Bronchial epithelial cell (primary cell): Measurements from ENCODE around the gene TOMM22. TPM values are rescaled to one million over a fixed set of nuclear protein-coding genes. Genes with fewer than 3 reads are reported as not detected.

ENCODE experiments used
- DNase-seq: peaks from one replicate; pipeline ENCODE4 v3.0.0-alpha.2; 2010; ENCODE audit warnings: low read depth
- FAIRE-seq: peaks from 2 replicates; lab custom pipeline; 2011; peaks lifted over from hg19 to GRCh38; lab: Jason Lieb, UNC
- H3K27me3 ChIP-seq: 2 replicates; pipeline ENCODE4 v1.5.1; 2011; ENCODE audit warnings: low read length; ENCODE audit not compliant: control insufficient read depth, insufficient read depth
- H3K36me3 ChIP-seq: 2 replicates; pipeline ENCODE4 v1.5.1; 2011; ENCODE audit warnings: low read length; ENCODE audit not compliant: control insufficient read depth, insufficient read depth
- H3K4me3 ChIP-seq: 2 replicates; pipeline ENCODE4 v1.5.1; 2011; ENCODE audit warnings: mild to moderate bottlenecking, low read depth, low read length, control low read depth
- total RNA-seq: library from RNA; depleted of rRNA; stranded (reverse); fragments of >200 nt; gene quantifications from 2 replicates; pipeline ENCODE4 v1.2.1, GENCODE V29; 2014
- TF ChIP-seq, protein P1 (sequence below): IDR thresholded peaks from 2 replicates; pipeline ENCODE4 v1.5.1; 2011; ENCODE audit warnings: mild to moderate bottlenecking, moderate library complexity, low read length, control low read depth, inconsistent platforms; ENCODE audit not compliant: insufficient read depth, severe bottlenecking

The TOMM22 gene
- total RNA-seq, 1 donor from 2014 or later: 70.0 TPM

DNA sequence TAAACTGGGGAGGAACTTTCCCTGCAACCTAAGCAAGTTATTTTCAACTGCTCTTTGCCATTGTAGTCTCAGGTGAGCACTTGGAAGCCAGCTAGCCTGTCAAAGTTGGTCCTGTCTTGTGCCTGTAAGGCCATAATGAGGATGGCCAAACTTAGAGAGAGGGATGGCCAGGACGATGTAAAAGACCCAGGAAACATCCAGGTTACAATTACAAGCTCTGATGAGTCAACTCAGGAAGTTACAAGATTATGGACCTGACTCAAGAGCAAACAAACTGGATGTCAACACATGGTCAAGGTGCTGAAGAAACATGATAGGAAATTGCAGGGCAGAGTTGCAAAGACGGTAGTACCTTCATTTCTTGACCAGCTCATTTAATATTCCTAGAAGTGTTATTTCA, 25.6 kb downstream of the TOMM22 start:
- TF ChIP-seq, protein P1, sequence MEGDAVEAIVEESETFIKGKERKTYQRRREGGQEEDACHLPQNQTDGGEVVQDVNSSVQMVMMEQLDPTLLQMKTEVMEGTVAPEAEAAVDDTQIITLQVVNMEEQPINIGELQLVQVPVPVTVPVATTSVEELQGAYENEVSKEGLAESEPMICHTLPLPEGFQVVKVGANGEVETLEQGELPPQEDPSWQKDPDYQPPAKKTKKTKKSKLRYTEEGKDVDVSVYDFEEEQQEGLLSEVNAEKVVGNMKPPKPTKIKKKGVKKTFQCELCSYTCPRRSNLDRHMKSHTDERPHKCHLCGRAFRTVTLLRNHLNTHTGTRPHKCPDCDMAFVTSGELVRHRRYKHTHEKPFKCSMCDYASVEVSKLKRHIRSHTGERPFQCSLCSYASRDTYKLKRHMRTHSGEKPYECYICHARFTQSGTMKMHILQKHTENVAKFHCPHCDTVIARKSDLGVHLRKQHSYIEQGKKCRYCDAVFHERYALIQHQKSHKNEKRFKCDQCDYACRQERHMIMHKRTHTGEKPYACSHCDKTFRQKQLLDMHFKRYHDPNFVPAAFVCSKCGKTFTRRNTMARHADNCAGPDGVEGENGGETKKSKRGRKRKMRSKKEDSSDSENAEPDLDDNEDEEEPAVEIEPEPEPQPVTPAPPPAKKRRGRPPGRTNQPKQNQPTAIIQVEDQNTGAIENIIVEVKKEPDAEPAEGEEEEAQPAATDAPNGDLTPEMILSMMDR: no peak
- Histone ChIP-seq H3K4me3 (peak overlapping the region; percentile 92), H3K27me3 (no peaks in the 10 kb centered on the region), H3K36me3 (peaks cover 5% of the 10 kb centered on the region)
- FAIRE-seq: no peak
- peak; percentile 89 for DNase-seq

DNA sequence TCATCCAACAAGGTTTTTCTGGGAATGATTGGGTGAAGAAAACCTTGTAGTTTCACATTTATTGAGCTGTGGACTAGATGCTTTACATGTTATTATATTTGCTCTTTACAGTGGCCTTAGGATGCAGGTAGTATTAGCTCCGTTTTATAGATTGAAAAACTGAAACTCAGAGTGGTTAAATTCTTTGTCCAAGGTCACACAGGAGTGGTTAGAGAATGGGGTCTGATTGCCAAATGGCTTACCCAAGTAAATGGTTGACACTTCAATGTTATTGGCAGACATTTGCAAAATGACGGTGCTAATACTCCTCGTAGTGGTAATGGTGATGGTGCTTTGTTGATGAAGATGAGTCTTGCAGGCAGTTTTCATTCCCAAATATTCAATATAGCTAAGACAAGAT, 26.2 kb downstream of the TOMM22 start:
- peaks cover 8% of the 10 kb centered on the region for H3K36me3 ChIP-seq
- no peak overlapping the region for H3K4me3 ChIP-seq
- no peak for DNase-seq
- FAIRE-seq: no peak
- TF ChIP-seq, protein P1: no peak
- H3K27me3 ChIP-seq: no peaks in the 10 kb centered on the region

DNA sequence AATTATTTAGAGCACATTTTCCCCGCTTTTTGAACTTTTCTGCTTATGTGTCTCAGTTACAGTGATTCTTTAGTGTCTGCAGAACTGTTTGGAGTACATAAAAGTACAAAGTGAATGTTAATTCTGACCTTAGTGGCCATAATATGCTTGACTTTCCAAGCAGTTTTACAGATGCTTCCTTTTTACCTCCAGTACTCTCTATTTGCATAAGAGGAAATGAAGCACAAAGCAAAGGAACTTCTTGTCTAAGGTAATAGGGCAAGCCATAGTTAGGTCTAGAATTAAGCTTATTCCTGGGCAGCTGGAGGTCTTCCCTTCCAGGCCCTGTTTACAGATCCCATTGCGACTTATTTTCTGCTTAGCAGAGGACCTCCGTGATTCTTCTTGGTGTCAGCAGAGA, 27.5 kb downstream of the TOMM22 start:
- Histone ChIP-seq H3K36me3 (peaks cover 8% of the 10 kb centered on the region), H3K4me3 (no peak overlapping the region), H3K27me3 (no peaks in the 10 kb centered on the region)
- FAIRE-seq: no peak
- no peak for DNase-seq
- TF ChIP-seq, protein P1: no peak

DNA sequence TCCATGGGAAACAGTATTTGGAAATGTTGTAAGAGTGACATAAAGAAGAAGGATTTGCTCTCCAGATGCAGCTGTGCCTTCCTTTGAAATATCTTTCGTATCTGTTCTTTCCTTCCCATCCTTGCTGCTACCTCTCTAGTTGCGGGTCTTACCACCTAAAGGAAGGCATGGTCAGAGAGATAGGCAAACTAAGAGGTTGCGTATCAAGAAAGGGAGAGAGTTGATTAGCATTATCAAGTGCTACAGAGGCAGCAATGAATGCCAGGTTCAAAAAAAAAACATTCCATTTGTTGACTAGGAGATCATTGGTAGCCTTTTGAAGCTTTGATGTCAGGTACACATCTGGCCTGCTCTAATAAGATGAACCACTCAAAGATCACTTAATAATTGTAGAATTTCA, 28.6 kb downstream of the TOMM22 start:
- Histone ChIP-seq H3K27me3 (no peaks in the 10 kb centered on the region), H3K36me3 (peaks cover 8% of the 10 kb centered on the region), H3K4me3 (no peak overlapping the region)
- TF ChIP-seq, protein P1: no peak
- no peak for FAIRE-seq
- no peak for DNase-seq

DNA sequence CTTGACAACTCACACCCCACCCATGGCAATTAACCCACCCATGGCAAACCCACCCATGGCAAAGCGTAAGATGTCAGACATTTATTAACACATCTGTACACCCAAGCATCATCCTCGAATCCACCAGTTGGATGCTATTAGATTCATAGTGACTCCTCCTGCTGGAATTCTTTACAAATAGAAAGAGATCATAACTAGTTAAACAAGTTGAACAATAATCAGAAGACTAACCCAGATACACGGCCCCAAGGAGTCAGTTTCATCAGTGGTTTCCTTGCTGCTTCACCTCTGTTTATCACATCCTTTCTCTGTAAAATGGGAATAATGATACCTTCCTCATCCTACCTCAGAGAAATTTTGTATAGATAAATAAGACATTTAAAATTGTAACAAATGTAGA, 29.1 kb downstream of the TOMM22 start:
- peaks cover 10% of the 10 kb centered on the region for H3K36me3 ChIP-seq
- FAIRE-seq: no peak
- TF ChIP-seq, protein P1: no peak

DNA sequence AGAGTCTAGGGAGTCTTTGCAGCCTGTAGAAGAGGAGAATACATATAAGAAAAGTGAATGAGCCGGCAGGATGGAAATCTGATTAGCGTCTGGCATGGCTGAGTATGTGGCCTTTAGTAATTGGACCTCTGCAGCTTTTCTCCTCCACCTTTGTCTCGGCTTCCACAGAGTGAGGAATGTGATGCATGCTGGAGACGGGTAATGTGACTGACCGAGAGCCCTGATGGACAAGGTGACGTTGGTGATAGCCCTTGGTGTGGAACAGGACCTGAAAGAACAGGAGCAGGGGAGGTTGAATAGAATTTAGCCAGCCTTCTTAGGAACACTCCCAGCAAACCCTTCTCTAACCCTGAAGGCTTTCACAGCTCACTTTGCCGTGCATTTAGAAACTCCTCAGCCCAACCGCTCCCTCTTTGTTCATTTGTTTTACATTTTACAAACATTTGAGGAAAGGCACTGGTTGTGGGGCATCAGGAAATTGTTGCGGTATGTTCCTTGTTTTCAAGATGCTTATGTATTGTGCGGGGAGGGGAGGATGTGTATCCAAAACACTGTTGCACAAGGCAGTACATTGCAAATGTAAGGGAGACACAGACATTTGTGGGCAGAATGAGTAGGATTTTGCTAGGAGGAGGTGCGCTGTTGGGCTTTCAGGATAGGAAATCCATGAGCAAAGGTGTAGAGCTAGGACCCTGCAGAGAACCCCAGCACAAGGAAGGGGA, 30.9 kb downstream of the TOMM22 start:
- no peak for DNase-seq
- H3K4me3 ChIP-seq: no peak overlapping the region
- H3K27me3 ChIP-seq: no peaks in the 10 kb centered on the region
- TF ChIP-seq, protein P1: no peak
- peak; percentile 64 for FAIRE-seq
- peaks cover 23% of the 10 kb centered on the region for H3K36me3 ChIP-seq

More for the DNA sequence above, 29.1 kb downstream of the TOMM22 start:
- Histone ChIP-seq H3K27me3 (no peaks in the 10 kb centered on the region), H3K4me3 (no peak overlapping the region)
- peak; percentile 40 for DNase-seq
